ENCODE data around the gene MAPRE2.

- TF ChIP-seq EZH2 (IDR thresholded peaks at IDR 0.05; ENCODE audit: insufficient read depth, poor library complexity, severe bottlenecking): no peak
- TF ChIP-seq EZH2phosphoT487 (IDR thresholded peaks at IDR 0.05; ENCODE audit: insufficient read depth, low read depth): no peak
Observed at GRCh38 chr18:35086704-35087103, 45.5 kb downstream of the MAPRE2 start.
